Measurements from ENCODE around the gene DNASE2. TPM values are rescaled to one million over a fixed set of nuclear protein-coding genes. Genes with fewer than 3 reads are reported as not detected.

Gene DNASE2
- total and polyA plus RNA-seq, 5 donors from 2014 or later = 20.2 to 72.1 (median 58.2) TPM

GRCh38 chr19:12873891-12874745 is 7.1 kb downstream of the DNASE2 start:
- no peaks in the 10 kb centered on the region for H3K9me3 ChIP-seq (ENCODE audit: control insufficient read depth in 2 of 2, low read length in 2 of 2)
- Mint-ChIP-seq H3K9me3 (peaks cover 0 to 5% (median 2%) of the 10 kb centered on the region in 7 donors), H3K27me3 (peaks cover under 1% of the 10 kb centered on the region), H3K4me1 (peaks cover 0 to 19% (median 3%) of the 10 kb centered on the region in 4 donors), H3K36me3 (peaks cover 24% of the 10 kb centered on the region), H3K4me3 (peak overlapping the region in 1 of 4 donors; percentile 3), H3K27ac (no peak overlapping the region)
- DNase-seq (no peak), ATAC-seq (ENCODE audit: low read depth in 2 of 2) (no peak)
- H3K36me3 ChIP-seq (ENCODE audit: control insufficient read depth, insufficient read depth, low read length) = peaks cover 23% of the 10 kb centered on the region
- no peak overlapping the region for H3K27ac ChIP-seq (ENCODE audit: insufficient read depth, low read length, poor library complexity, severe bottlenecking)
- H3K27me3 ChIP-seq (ENCODE audit: control insufficient read depth, insufficient read depth, low read length) = no peaks in the 10 kb centered on the region
- no peak overlapping the region for H3K4me3 ChIP-seq (ENCODE audit: low read depth, low read length)
- H3K4me1 ChIP-seq (ENCODE audit: control insufficient read depth, insufficient read depth, low read length, poor library complexity, severe bottlenecking) = no peaks in the 10 kb centered on the region

GRCh38 chr19:12872941-12873890 is 8.0 kb downstream of the DNASE2 start:
- H3K9me3 ChIP-seq (ENCODE audit: control insufficient read depth in 2 of 2, low read length in 2 of 2) = no peaks in the 10 kb centered on the region
- Mint-ChIP-seq H3K27me3 (peaks cover 5% of the 10 kb centered on the region), H3K27ac (no peak overlapping the region), H3K4me1 (peaks cover 0 to 14% (median 3%) of the 10 kb centered on the region in 4 donors), H3K36me3 (peaks cover 20% of the 10 kb centered on the region), H3K4me3 (peak overlapping the region; percentile 3 to 83 (median 43)), H3K9me3 (peaks cover 0 to 5% (median 2%) of the 10 kb centered on the region in 7 donors)
- no peaks in the 10 kb centered on the region for H3K27me3 ChIP-seq (ENCODE audit: control insufficient read depth, insufficient read depth, low read length)
- peaks cover 17% of the 10 kb centered on the region for H3K36me3 ChIP-seq (ENCODE audit: control insufficient read depth, insufficient read depth, low read length)
- peak; percentile 44 to 64 (median 55) for DNase-seq
- H3K4me1 ChIP-seq (ENCODE audit: control insufficient read depth, insufficient read depth, low read length, poor library complexity, severe bottlenecking) = no peaks in the 10 kb centered on the region
- H3K27ac ChIP-seq (ENCODE audit: insufficient read depth, low read length, poor library complexity, severe bottlenecking) = peak overlapping the region; percentile 15
- H3K4me3 ChIP-seq (ENCODE audit: low read depth, low read length) = no peak overlapping the region
- ATAC-seq (ENCODE audit: low read depth in 2 of 2) = peak; percentile 44 to 51

GRCh38 chr19:12872255-12872654 is 9.0 kb downstream of the DNASE2 start:
- Mint-ChIP-seq H3K4me3 (peak overlapping the region in 2 of 4 donors; percentile 44 to 83), H3K9me3 (peaks cover 0 to 5% (median 2%) of the 10 kb centered on the region in 7 donors), H3K4me1 (peaks cover 0 to 16% (median 3%) of the 10 kb centered on the region in 4 donors), H3K27ac (peak overlapping the region in 1 of 3 donors; percentile 78), H3K27me3 (peaks cover 5% of the 10 kb centered on the region), H3K36me3 (peaks cover 16% of the 10 kb centered on the region)
- ATAC-seq (ENCODE audit: low read depth in 2 of 2) = no peak
- no peak overlapping the region for H3K27ac ChIP-seq (ENCODE audit: insufficient read depth, low read length, poor library complexity, severe bottlenecking)
- H3K9me3 ChIP-seq (ENCODE audit: control insufficient read depth in 2 of 2, low read length in 2 of 2) = no peaks in the 10 kb centered on the region
- no peaks in the 10 kb centered on the region for H3K27me3 ChIP-seq (ENCODE audit: control insufficient read depth, insufficient read depth, low read length)
- no peak overlapping the region for H3K4me3 ChIP-seq (ENCODE audit: low read depth, low read length)
- peaks cover 8% of the 10 kb centered on the region for H3K4me1 ChIP-seq (ENCODE audit: control insufficient read depth, insufficient read depth, low read length, poor library complexity, severe bottlenecking)
- DNase-seq = no peak
- peaks cover 10% of the 10 kb centered on the region for H3K36me3 ChIP-seq (ENCODE audit: control insufficient read depth, insufficient read depth, low read length)

GRCh38 chr19:12871681-12872080 is 9.6 kb downstream of the DNASE2 start:
- Mint-ChIP-seq H3K36me3 (peaks cover 16% of the 10 kb centered on the region), H3K4me3 (peak overlapping the region in 1 of 4 donors; percentile 83), H3K27ac (no peak overlapping the region), H3K27me3 (peaks cover 7% of the 10 kb centered on the region), H3K9me3 (peaks cover 0 to 5% (median 2%) of the 10 kb centered on the region in 7 donors), H3K4me1 (peaks cover 0 to 17% (median 4%) of the 10 kb centered on the region in 4 donors)
- peaks cover 6% of the 10 kb centered on the region for H3K36me3 ChIP-seq (ENCODE audit: control insufficient read depth, insufficient read depth, low read length)
- DNase-seq = no peak
- no peaks in the 10 kb centered on the region for H3K27me3 ChIP-seq (ENCODE audit: control insufficient read depth, insufficient read depth, low read length)
- H3K27ac ChIP-seq (ENCODE audit: insufficient read depth, low read length, poor library complexity, severe bottlenecking) = no peak overlapping the region
- no peak overlapping the region for H3K4me3 ChIP-seq (ENCODE audit: low read depth, low read length)
- no peak for ATAC-seq (ENCODE audit: low read depth in 2 of 2)
- H3K4me1 ChIP-seq (ENCODE audit: control insufficient read depth, insufficient read depth, low read length, poor library complexity, severe bottlenecking) = peaks cover 13% of the 10 kb centered on the region
- no peaks in the 10 kb centered on the region for H3K9me3 ChIP-seq (ENCODE audit: control insufficient read depth in 2 of 2, low read length in 2 of 2)

- Mint-ChIP-seq H3K27ac (no peak overlapping the region), H3K9me3 (peaks cover 0 to 5% (median 2%) of the 10 kb centered on the region in 7 donors), H3K4me1 (peaks cover 0 to 20% (median 5%) of the 10 kb centered on the region in 4 donors), H3K36me3 (peaks cover 11% of the 10 kb centered on the region), H3K27me3 (peaks cover 14% of the 10 kb centered on the region), H3K4me3 (peak overlapping the region in 3 of 4 donors; percentile 58 to 69 (median 58))
- no peaks in the 10 kb centered on the region for H3K9me3 ChIP-seq (ENCODE audit: control insufficient read depth in 2 of 2, low read length in 2 of 2)
- peaks cover 13% of the 10 kb centered on the region for H3K4me1 ChIP-seq (ENCODE audit: control insufficient read depth, insufficient read depth, low read length, poor library complexity, severe bottlenecking)
- no peak overlapping the region for H3K4me3 ChIP-seq (ENCODE audit: low read depth, low read length)
- no peak overlapping the region for H3K27ac ChIP-seq (ENCODE audit: insufficient read depth, low read length, poor library complexity, severe bottlenecking)
- ATAC-seq (ENCODE audit: low read depth in 2 of 2) = no peak
- H3K27me3 ChIP-seq (ENCODE audit: control insufficient read depth, insufficient read depth, low read length) = no peaks in the 10 kb centered on the region
- peak in 1 of 3 donors; percentile 31 for DNase-seq
- H3K36me3 ChIP-seq (ENCODE audit: control insufficient read depth, insufficient read depth, low read length) = no peaks in the 10 kb centered on the region
Measured at GRCh38 chr19:12868540-12869112, 12.6 kb downstream of the DNASE2 start.

- peak overlapping the region in 1 of 3 donors; percentile 55 for H3K27ac Mint-ChIP-seq
- peaks cover 6% of the 10 kb centered on the region for H3K36me3 Mint-ChIP-seq
- peak; percentile 53 to 73 (median 60) for DNase-seq
- peak overlapping the region; percentile 64 to 78 (median 74) for H3K4me3 Mint-ChIP-seq
- peaks cover 13% of the 10 kb centered on the region for H3K4me1 ChIP-seq (ENCODE audit: control insufficient read depth, insufficient read depth, low read length, poor library complexity, severe bottlenecking)
- peak; percentile 58 to 68 for ATAC-seq (ENCODE audit: low read depth in 2 of 2)
- peaks cover 0 to 3% (median 2%) of the 10 kb centered on the region in 7 donors for H3K9me3 Mint-ChIP-seq
- H3K4me1 Mint-ChIP-seq = peaks cover 0 to 18% (median 3%) of the 10 kb centered on the region in 4 donors
- H3K36me3 ChIP-seq (ENCODE audit: control insufficient read depth, insufficient read depth, low read length) = no peaks in the 10 kb centered on the region
- no peak overlapping the region for H3K27ac ChIP-seq (ENCODE audit: insufficient read depth, low read length, poor library complexity, severe bottlenecking)
- no peaks in the 10 kb centered on the region for H3K9me3 ChIP-seq (ENCODE audit: control insufficient read depth in 2 of 2, low read length in 2 of 2)
- no peaks in the 10 kb centered on the region for H3K27me3 ChIP-seq (ENCODE audit: control insufficient read depth, insufficient read depth, low read length)
- H3K27me3 Mint-ChIP-seq = peaks cover 18% of the 10 kb centered on the region
- H3K4me3 ChIP-seq (ENCODE audit: low read depth, low read length) = peak overlapping the region; percentile 37
Measured at GRCh38 chr19:12867120-12868099, 13.8 kb downstream of the DNASE2 start.

All from CD4-positive, CD25-positive, alpha-beta regulatory T cell (primary cell).